NCI-H2196 (cell line): ENCODE data around the gene DCTN2.
A peak's percentile ranks its signal among the peaks of the same experiment; 100 is the strongest.

Source experiments
- DNase-seq: peaks from one replicate; lab custom pipeline; 2025; ENCODE audit not compliant: unreplicated experiment; lab: John Stamatoyannopoulos, UW

DCTN2 gene

DNA sequence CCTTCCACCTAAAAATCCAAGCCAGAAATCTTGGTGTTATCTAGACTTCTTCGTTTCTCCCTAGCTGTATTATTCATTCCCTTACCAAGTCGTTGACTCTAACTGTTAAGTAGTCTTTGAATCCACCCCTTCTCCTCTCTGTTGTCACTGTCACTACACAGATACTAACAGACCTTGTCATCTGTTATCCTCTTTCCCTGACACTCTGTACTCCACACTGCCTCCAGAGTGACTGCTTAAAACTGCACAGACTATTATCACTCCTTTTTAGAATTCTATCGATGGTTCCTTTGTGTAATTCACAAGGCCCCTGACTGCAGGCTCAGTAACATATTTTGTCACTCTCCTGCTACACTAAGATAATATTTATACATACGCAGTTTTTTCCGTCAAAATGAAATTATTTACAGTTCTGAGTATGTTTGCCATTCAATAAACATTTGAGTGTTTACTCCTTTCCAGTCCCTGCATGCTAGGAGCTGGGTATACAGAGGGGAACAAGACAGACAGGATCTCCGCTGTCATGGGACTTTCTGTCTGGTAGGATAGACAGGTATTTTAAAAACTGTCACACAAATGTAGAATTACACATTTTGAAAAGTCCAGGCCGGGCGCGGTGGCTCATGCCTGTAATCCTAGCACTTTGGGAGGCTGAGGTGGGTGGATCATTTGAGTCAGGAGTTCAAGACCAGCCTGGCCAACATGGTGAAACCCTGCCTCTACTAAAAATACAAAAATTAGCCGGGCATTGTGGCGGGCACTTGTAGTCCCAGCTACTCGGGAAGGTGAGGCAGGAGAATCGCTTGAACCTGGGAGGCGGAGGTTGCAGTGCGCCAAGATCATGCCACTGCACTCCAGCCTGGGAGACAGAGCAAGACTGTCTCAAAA, 55.4 kb downstream of the DCTN2 start:
- DNase-seq = no peak

DNA sequence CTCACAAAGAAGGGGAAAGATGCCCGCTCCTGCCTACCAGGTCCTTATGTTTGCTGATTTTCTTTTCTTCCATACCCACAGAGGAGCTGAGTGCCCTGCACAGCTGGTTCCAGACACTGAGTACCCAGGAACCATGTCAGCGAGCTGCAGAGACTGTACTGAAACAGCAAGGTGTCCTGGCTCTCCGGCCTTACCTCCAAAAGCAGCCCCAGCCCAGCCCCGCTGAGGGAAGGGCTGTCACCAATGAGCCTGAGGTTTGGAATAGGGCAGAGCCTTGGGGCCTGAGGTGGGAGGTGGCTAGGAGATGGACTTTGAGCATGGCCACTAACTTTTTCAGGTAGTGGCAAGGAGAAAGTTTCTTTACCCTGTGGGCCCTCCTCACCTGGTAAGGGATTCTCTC, 56.9 kb downstream of the DCTN2 start:
- no peak for DNase-seq

DNA sequence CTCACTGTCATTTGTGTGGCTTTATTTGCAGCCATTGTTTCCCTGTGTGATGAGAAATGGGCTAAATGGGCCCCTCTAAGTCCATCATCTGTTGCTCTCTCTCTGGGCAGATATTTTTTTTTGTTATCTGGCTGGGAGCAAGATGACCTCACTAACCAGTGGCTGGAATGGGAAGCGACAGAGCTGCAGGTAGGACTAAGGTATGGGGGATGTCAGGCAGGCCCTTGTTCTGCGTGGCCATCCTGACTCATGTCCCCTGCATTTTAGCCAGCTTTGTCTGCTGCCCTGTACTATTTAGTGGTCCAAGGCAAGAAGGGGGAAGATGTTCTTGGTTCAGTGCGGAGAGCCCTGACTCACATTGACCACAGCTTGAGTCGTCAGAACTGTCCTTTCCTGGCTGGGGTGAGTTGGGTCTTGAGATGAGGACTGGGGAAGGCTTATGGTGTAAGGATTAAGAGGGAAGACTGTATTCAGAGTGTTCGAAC, 57.8 kb downstream of the DCTN2 start:
- no peak for DNase-seq

GRCh38 chr12:57488402-57489156, 58.4 kb downstream of the DCTN2 start:
- no peak for DNase-seq

- peak; percentile 97 for DNase-seq
These were observed 59.2 kb downstream of the DCTN2 start, which contains the start of gene MARS1 for GRCh38 chr12:57487597-57488401. Gene MARS1, plus strand, starts transcription at chr12:57488068. Its CDS starts 23 bp downstream, at chr12:57488091.

GRCh38 chr12:57487055-57487596, 59.9 kb downstream of the DCTN2 start:
- DNase-seq = no peak

DNA sequence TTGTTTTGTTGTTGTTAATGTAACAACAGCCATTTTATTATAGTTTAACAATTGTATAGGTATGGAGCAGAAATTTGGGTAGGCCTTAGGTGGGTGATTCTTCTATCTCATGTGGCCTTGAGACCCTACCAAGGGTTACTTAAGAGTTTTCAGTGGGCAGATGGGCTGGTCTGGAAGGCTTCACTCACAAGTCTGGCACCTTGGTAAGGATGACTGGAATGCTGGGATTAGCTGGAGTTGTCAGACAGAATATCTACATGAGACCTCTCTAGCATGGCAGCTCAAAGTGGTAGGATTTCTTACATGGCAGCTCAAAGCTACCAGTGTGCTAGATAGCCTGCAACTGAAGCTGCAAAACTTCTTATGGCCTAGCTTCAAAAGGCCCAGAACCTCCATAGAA, 61.3 kb downstream of the DCTN2 start:
- DNase-seq = no peak

- no peak for DNase-seq
These were observed 63.5 kb downstream of the DCTN2 start for GRCh38 chr12:57483466-57483865.

DNA sequence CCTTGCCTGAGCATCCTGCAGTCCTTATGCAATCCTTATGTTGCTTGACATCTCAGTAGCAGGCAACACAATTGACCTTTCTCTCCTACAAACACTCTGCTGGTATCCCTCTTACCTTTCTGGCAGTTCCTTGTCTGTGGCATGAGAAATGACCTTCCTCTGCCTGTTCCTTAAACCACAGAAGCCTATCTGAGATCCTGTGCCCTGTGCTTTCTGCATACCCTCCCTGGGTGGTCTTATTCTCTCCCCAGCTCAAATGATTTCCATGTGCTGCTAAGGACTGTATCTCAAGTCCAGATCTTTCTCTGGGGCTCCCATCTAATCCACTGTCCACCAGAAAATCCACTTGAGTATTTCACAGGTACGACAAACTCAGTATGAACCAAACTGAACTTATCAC, 65.3 kb downstream of the DCTN2 start:
- no peak for DNase-seq
